ENCODE data around the gene STXBP2.

STXBP2 gene

DNA sequence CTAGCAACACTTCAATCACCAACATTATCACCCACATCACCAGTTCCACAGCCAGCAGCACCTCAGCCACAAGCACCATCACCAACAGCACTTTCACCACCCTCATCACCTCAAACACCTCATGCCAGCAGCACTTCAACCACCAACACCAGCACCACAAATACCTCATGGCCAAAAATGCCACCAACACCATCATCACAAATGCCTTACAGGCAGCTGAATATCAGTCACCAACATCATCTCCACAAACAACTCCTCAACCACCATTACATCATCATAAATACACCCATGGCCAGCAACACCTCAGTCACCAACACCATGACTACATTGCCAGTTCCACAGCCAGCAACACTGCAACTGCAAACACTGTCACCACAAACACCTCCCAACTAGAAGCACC, 54.6 kb downstream of the STXBP2 start:
- Histone ChIP-seq H3K9me3 (ENCODE audit: control insufficient read depth, low read length) (peaks cover 8% of the 10 kb centered on the region), H3K4me3 (ENCODE audit: low read length) (no peak overlapping the region), H3K27me3 (replicated peaks; ENCODE audit: control insufficient read depth, insufficient read depth, low read length) (peaks cover 18% of the 10 kb centered on the region), H3K36me3 (ENCODE audit: control insufficient read depth, insufficient read depth, low read length, severe bottlenecking) (no peaks in the 10 kb centered on the region), H3K9ac (ENCODE audit: low read length) (no peak overlapping the region), H3K4me1 (ENCODE audit: control insufficient read depth, insufficient read depth, low read length) (no peaks in the 10 kb centered on the region)
- DNase-seq (ENCODE audit: low read depth): no peak

DNA sequence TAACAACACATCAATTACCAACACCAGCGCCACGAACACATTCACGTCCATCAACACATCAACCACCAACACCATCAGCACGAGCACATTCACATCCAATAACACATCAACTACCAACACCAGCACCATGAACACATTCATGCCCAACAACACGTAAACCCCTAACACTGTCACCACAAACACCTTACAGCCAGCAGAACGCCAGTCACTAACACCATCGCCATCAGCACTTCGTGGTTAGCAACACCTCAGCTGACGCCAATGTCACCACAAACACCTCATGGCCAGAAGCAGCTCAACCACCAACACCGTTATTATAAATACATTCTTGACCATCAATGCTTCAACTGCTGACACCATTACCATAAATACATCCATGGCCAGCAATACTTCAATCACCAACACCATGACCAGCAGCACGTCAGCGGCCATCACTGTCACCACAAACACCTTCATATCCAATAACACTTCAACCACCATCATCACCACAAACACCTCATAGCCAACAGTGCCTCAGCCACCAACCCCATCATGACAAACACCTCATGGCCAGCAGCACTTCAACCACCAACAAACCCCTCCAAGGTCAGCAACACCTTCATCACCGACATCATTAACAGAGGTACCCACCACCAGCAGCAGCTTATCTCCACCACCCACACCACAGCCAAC, 55.6 kb downstream of the STXBP2 start:
- Histone ChIP-seq H3K27me3 (replicated peaks; ENCODE audit: control insufficient read depth, insufficient read depth, low read length) (peaks cover 26% of the 10 kb centered on the region), H3K36me3 (ENCODE audit: control insufficient read depth, insufficient read depth, low read length, severe bottlenecking) (no peaks in the 10 kb centered on the region), H3K4me1 (ENCODE audit: control insufficient read depth, insufficient read depth, low read length) (no peaks in the 10 kb centered on the region), H3K9me3 (ENCODE audit: control insufficient read depth, low read length) (peaks cover 8% of the 10 kb centered on the region), H3K4me3 (ENCODE audit: low read length) (no peak overlapping the region), H3K9ac (ENCODE audit: low read length) (no peak overlapping the region)
- DNase-seq (ENCODE audit: low read depth): no peak

DNA sequence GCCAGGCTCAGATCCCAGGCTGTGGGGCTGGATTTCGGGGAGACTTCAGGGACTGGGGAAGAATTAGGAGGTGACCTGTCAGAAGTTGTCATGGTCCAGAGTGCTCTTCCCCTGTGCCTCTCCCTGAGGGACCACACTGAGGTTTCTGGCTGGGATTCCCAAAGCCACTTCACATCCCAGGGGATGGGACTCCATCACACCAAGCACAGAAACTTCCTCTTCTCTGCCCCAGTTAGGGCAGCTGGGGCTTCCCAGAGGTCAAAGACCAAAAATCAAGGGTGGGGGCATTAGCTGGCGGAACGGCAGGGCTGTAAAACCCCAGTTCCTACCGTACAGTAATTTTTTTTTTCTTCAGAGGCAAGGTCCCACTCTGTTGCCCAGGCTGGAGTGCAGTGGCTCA, 57.6 kb downstream of the STXBP2 start:
- H3K9ac ChIP-seq (ENCODE audit: low read length): no peak overlapping the region
- peaks cover 44% of the 10 kb centered on the region for H3K27me3 ChIP-seq (replicated peaks; ENCODE audit: control insufficient read depth, insufficient read depth, low read length)
- H3K4me3 ChIP-seq (ENCODE audit: low read length): no peak overlapping the region
- no peaks in the 10 kb centered on the region for H3K4me1 ChIP-seq (ENCODE audit: control insufficient read depth, insufficient read depth, low read length)
- H3K9me3 ChIP-seq (ENCODE audit: control insufficient read depth, low read length): peaks cover 8% of the 10 kb centered on the region
- no peak for DNase-seq (ENCODE audit: low read depth)
- no peaks in the 10 kb centered on the region for H3K36me3 ChIP-seq (ENCODE audit: control insufficient read depth, insufficient read depth, low read length, severe bottlenecking)

All from adipocyte (in vitro differentiated cells).